HFF-Myc (cell line): Measurements from ENCODE around the gene TBCD.

Source experiments
- DNase-seq: peaks from one replicate; pipeline ENCODE4 v3.0.0-alpha.2; 2011; ENCODE audit warnings: low read depth; ENCODE audit errors: extremely low read depth
- H3K4me3 ChIP-seq: replicated peaks from 2 replicates; pipeline ENCODE4 v1.5.1; 2011; ENCODE audit warnings: low read depth, mild to moderate bottlenecking, control low read depth, low read length
- CTCF ChIP-seq: IDR thresholded peaks from 2 replicates; pipeline ENCODE4 v1.5.1; 2012; ENCODE audit warnings: mild to moderate bottlenecking, low read depth, low read length, control low read depth; ENCODE audit errors: missing control alignments

Gene TBCD

GRCh38 chr17:82732118-82732743 is 19.6 kb upstream of the TBCD start:
- no peak overlapping the region for H3K4me3 ChIP-seq
- DNase-seq = no peak
- no peak for TF ChIP-seq CTCF

GRCh38 chr17:82734987-82735866 is 16.6 kb upstream of the TBCD start, which contains the start of gene FN3K:
TSS of gene FN3K (plus strand) at chr17:82735615. CDS start at chr17:82735637, 22 bp downstream.
- no peak for TF ChIP-seq CTCF
- no peak for DNase-seq
- peak within 1 kb of the TSS; percentile 49 for H3K4me3 ChIP-seq

GRCh38 chr17:82736511-82737185 is 15.2 kb upstream of the TBCD start:
- no peak for TF ChIP-seq CTCF
- H3K4me3 ChIP-seq = no peak overlapping the region
- DNase-seq = no peak

- no peak overlapping the region for H3K4me3 ChIP-seq
- no peak for DNase-seq
- no peak for TF ChIP-seq CTCF
These were observed 13.6 kb upstream of the TBCD start for GRCh38 chr17:82737967-82738877.

GRCh38 chr17:82740906-82741759 is 10.7 kb upstream of the TBCD start:
- no peak for DNase-seq
- no peak for TF ChIP-seq CTCF

More at GRCh38 chr17:82740906-82741759, 10.7 kb upstream of the TBCD start:
- no peak overlapping the region for H3K4me3 ChIP-seq
